MG63 (cell line): ENCODE results near the gene FOXO1. TPM values are rescaled to one million over a fixed set of nuclear protein-coding genes. Genes with fewer than 3 reads are reported as not detected.
"Not testable (repeated sequence)": the region's sequence is repeated elsewhere in the genome, so short reads cannot be mapped to it uniquely, and the experiment has no call there.

Source experiments
- DNase-seq: peaks from one replicate; pipeline ENCODE4 v3.0.0-alpha.2; 2020
- H3K27me3 ChIP-seq: fragments of 250-450 bp; sonication (Bioruptor Pico); 2 replicates; pipeline ENCODE4 v1.5.1; 2020; ENCODE audit warnings: mild to moderate bottlenecking, moderate library complexity
- H3K36me3 ChIP-seq: fragments of 250-450 bp; sonication (Bioruptor Pico); 2 replicates; pipeline ENCODE4 v1.5.1; 2020; ENCODE audit warnings: mild to moderate bottlenecking, moderate library complexity
- H3K4me3 ChIP-seq: fragments of 250-450 bp; sonication (Bioruptor Pico); 2 replicates; pipeline ENCODE4 v1.5.1; 2020; ENCODE audit warnings: mild to moderate bottlenecking, moderate library complexity
- H3K9me3 ChIP-seq: fragments of 250-450 bp; sonication (Bioruptor Pico); 2 replicates; pipeline ENCODE4 v1.5.1; 2020; ENCODE audit warnings: mild to moderate bottlenecking, moderate library complexity
- total RNA-seq: library from RNA; depleted of rRNA; stranded (reverse); fragments of >200 nt; shearing (Covaris generic); gene quantifications from 2 replicates; pipeline ENCODE4 v1.2.3, GENCODE V29; 2014; ENCODE audit warnings: low replicate concordance; rRNA removed

Gene FOXO1
- total RNA-seq, result 1.7 and 2.4 TPM in 2 replicates

- Histone ChIP-seq H3K9me3 (no peaks in the 10 kb centered on the region), H3K4me3 (peak within 1 kb of the TSS; percentile 68), H3K27me3 (no peaks in the 10 kb centered on the region), H3K36me3 (no peaks in the 10 kb centered on the region)
- peak; percentile 93 for DNase-seq
Measured at GRCh38 chr13:40666045-40666932, at the start of gene FOXO1. Gene FOXO1, minus strand, starts transcription at chr13:40666641. Its CDS starts 429 bp downstream, at chr13:40666212.

GRCh38 chr13:40714433-40714832 is 48.0 kb upstream of the FOXO1 start:
- not testable (repeated sequence) for H3K9me3 ChIP-seq, H3K4me3 ChIP-seq, H3K27me3 ChIP-seq, DNase-seq, H3K36me3 ChIP-seq

- peaks cover 13% of the 10 kb centered on the region; the same call in 1 of the 2 replicates for H3K9me3 ChIP-seq
- H3K27me3 ChIP-seq, result no peaks in the 10 kb centered on the region
- DNase-seq, result no peak
- H3K36me3 ChIP-seq, result no peaks in the 10 kb centered on the region
- no peak overlapping the region for H3K4me3 ChIP-seq
Measured at GRCh38 chr13:40706439-40706838, 40.0 kb upstream of the FOXO1 start.

- no peaks in the 10 kb centered on the region for H3K9me3 ChIP-seq
- no peaks in the 10 kb centered on the region; the same call in 1 of the 2 replicates for H3K27me3 ChIP-seq
- DNase-seq, result no peak
- no peaks in the 10 kb centered on the region for H3K36me3 ChIP-seq
- H3K4me3 ChIP-seq, result no peak overlapping the region
Measured at GRCh38 chr13:40697711-40698110, 31.3 kb upstream of the FOXO1 start.

GRCh38 chr13:40694426-40694825 is 28.0 kb upstream of the FOXO1 start:
- no peak for DNase-seq
- no peaks in the 10 kb centered on the region for H3K27me3 ChIP-seq
- H3K36me3 ChIP-seq, result no peaks in the 10 kb centered on the region
- no peak overlapping the region for H3K4me3 ChIP-seq
- H3K9me3 ChIP-seq, result no peaks in the 10 kb centered on the region

GRCh38 chr13:40692946-40693345 is 26.5 kb upstream of the FOXO1 start:
- no peaks in the 10 kb centered on the region for H3K36me3 ChIP-seq
- DNase-seq, result no peak
- no peaks in the 10 kb centered on the region for H3K9me3 ChIP-seq
- no peak overlapping the region for H3K4me3 ChIP-seq
- no peaks in the 10 kb centered on the region for H3K27me3 ChIP-seq

GRCh38 chr13:40688781-40689180 is 22.3 kb upstream of the FOXO1 start:
- Histone ChIP-seq H3K36me3 (no peaks in the 10 kb centered on the region), H3K27me3 (no peaks in the 10 kb centered on the region), H3K4me3 (no peak overlapping the region), H3K9me3 (no peaks in the 10 kb centered on the region)
- no peak for DNase-seq

- H3K9me3 ChIP-seq, result no peaks in the 10 kb centered on the region
- no peak for DNase-seq
- no peak overlapping the region for H3K4me3 ChIP-seq
- H3K36me3 ChIP-seq, result no peaks in the 10 kb centered on the region
- H3K27me3 ChIP-seq, result no peaks in the 10 kb centered on the region
Measured at GRCh38 chr13:40682449-40683240, 16.2 kb upstream of the FOXO1 start.

- no peaks in the 10 kb centered on the region for H3K27me3 ChIP-seq
- no peaks in the 10 kb centered on the region for H3K36me3 ChIP-seq
- no peaks in the 10 kb centered on the region for H3K9me3 ChIP-seq
- H3K4me3 ChIP-seq, result no peak overlapping the region
- DNase-seq, result peak; percentile 17
Measured at GRCh38 chr13:40681341-40682146, 15.1 kb upstream of the FOXO1 start.

- H3K9me3 ChIP-seq, result no peaks in the 10 kb centered on the region
- no peak for DNase-seq
- no peak overlapping the region for H3K4me3 ChIP-seq
- H3K27me3 ChIP-seq, result no peaks in the 10 kb centered on the region
- H3K36me3 ChIP-seq, result no peaks in the 10 kb centered on the region
Measured at GRCh38 chr13:40680659-40681323, 14.3 kb upstream of the FOXO1 start.

- no peak for DNase-seq
Measured at GRCh38 chr13:40679480-40679985, 13.1 kb upstream of the FOXO1 start.

GRCh38 chr13:40677064-40677463 is 10.6 kb upstream of the FOXO1 start:
- Histone ChIP-seq H3K27me3 (no peaks in the 10 kb centered on the region), H3K36me3 (no peaks in the 10 kb centered on the region), H3K9me3 (no peaks in the 10 kb centered on the region), H3K4me3 (no peak overlapping the region)
- no peak for DNase-seq

More at GRCh38 chr13:40679480-40679985, 13.1 kb upstream of the FOXO1 start:
- Histone ChIP-seq H3K27me3 (no peaks in the 10 kb centered on the region), H3K36me3 (no peaks in the 10 kb centered on the region), H3K9me3 (no peaks in the 10 kb centered on the region), H3K4me3 (no peak overlapping the region)

- DNase-seq, result no peak
- Histone ChIP-seq H3K27me3 (no peaks in the 10 kb centered on the region), H3K9me3 (no peaks in the 10 kb centered on the region), H3K36me3 (no peaks in the 10 kb centered on the region), H3K4me3 (no peak overlapping the region)
Measured at GRCh38 chr13:40676007-40676406, 9.6 kb upstream of the FOXO1 start.

GRCh38 chr13:40673414-40673813 is 7.0 kb upstream of the FOXO1 start:
- H3K27me3 ChIP-seq, result no peaks in the 10 kb centered on the region
- H3K36me3 ChIP-seq, result no peaks in the 10 kb centered on the region
- H3K9me3 ChIP-seq, result no peaks in the 10 kb centered on the region
- no peak overlapping the region for H3K4me3 ChIP-seq
- DNase-seq, result no peak

GRCh38 chr13:40672765-40673397 is 6.4 kb upstream of the FOXO1 start:
- no peak for DNase-seq
- H3K36me3 ChIP-seq, result no peaks in the 10 kb centered on the region

More at GRCh38 chr13:40672765-40673397, 6.4 kb upstream of the FOXO1 start:
- H3K27me3 ChIP-seq, result no peaks in the 10 kb centered on the region
- no peaks in the 10 kb centered on the region for H3K9me3 ChIP-seq
- H3K4me3 ChIP-seq, result no peak overlapping the region
